Measurements from ENCODE around the gene USP27X.

DNA sequence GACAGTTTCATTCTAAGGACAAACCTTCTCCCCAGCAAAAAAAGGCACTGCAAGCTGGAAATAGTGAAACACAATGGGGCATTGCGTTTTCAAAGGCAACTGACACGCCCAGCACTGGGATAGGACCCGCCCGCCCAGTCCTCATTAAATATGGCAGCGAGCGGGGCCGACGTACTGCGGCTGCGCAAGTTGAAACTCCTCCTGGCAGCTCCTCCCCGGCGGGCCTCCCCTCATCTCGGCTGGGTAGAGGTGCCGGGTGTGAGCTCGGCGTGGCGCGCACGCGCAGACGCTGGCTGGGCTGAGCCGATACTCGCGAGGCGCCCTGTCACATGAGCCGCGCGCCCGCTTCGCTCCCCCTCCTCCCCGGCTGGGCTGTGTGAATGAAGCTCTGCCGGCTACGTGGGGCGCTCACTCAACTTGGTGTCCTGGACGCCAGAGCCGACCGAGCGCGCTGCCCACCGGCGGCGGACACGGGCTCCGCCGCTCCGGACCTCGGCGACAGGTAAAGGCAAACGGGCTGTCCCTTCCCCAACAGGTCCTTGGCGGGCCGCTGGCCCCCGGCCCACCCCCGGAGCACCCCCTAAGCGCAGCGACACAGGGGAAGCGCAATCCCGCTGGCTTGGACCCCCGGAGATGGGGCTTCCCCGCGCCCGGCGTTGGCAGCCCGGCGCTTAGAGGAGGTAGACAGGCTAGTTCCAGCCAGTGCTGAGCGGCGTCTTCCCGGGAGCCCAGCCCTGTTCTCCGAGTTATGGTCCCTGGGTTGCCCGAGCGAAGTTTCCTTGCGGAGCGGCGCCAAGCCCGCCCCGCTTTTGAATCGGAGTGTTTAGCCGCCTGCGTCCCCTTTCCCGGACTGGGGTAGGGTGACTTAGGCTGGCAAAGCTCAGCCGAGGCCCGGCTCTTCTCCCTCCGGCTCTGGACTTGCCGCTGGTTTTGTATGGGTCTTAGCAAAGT is 43.3 kb downstream of the USP27X start, which contains the start of gene CLCN5:
- TF ChIP-seq, protein P1, sequence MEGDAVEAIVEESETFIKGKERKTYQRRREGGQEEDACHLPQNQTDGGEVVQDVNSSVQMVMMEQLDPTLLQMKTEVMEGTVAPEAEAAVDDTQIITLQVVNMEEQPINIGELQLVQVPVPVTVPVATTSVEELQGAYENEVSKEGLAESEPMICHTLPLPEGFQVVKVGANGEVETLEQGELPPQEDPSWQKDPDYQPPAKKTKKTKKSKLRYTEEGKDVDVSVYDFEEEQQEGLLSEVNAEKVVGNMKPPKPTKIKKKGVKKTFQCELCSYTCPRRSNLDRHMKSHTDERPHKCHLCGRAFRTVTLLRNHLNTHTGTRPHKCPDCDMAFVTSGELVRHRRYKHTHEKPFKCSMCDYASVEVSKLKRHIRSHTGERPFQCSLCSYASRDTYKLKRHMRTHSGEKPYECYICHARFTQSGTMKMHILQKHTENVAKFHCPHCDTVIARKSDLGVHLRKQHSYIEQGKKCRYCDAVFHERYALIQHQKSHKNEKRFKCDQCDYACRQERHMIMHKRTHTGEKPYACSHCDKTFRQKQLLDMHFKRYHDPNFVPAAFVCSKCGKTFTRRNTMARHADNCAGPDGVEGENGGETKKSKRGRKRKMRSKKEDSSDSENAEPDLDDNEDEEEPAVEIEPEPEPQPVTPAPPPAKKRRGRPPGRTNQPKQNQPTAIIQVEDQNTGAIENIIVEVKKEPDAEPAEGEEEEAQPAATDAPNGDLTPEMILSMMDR (IDR thresholded peaks at IDR 0.05), result no peak
- TF ChIP-seq POLR2A (IDR thresholded peaks at IDR 0.05), result no peak
